Transverse colon (tissue), 4 donors: ENCODE data around the gene PPL.

Source experiments
- CTCF ChIP-seq, 5 experiments: fragments of 200-600 bp in 3 of 5; fragments of 450-650 bp in 2 of 5; sonication (generic) in 3 of 5; IDR thresholded peaks; 1 replicate in 2 of 5; 2 replicates in 3 of 5; pipeline ENCODE4 v1.5.1; 2016 to 2017; ENCODE audit warnings: antibody characterized with exemption in 5 of 5, inconsistent platforms in 3 of 5, mild to moderate bottlenecking in 2 of 5, moderate library complexity in 1 of 5
- EP300 ChIP-seq: sonication (generic); formaldehyde crosslinking; IDR thresholded peaks from one replicate; pipeline ENCODE4 v1.6.1; 2017; ENCODE audit warnings: antibody characterized with exemption, low read depth
- POLR2A ChIP-seq: fragments of 450-650 bp; IDR thresholded peaks from one replicate; pipeline ENCODE4 v1.6.1; 2016; ENCODE audit warnings: antibody characterized with exemption, mild to moderate bottlenecking, moderate library complexity
- POLR2AphosphoS5 ChIP-seq, 3 donors: sonication (generic); formaldehyde crosslinking; IDR thresholded peaks; one replicate each; pipeline ENCODE4 v1.6.1; 2016; ENCODE audit warnings: antibody characterized with exemption in 3 of 3

GRCh38 chr16:4850211-4850610, 86.7 kb downstream of the PPL start:
- TF ChIP-seq CTCF (IDR thresholded peaks at IDR 0.05) (no peak), EP300 (no peak), POLR2A (no peak), POLR2AphosphoS5 (IDR thresholded peaks at IDR 0.05) (no peak)
